Sigmoid colon (tissue), 7 donors: ENCODE data around the gene WHAMM. TPM values are rescaled to one million over a fixed set of nuclear protein-coding genes. Genes with fewer than 3 reads are reported as not detected.

ENCODE experiments used
- DNase-seq: peaks from one replicate; pipeline ENCODE4 v3.0.0-alpha.2; 2019
- H3K27ac ChIP-seq, 4 donors: fragments of 200-600 bp; sonication (generic); one replicate each; pipeline ENCODE4 v1.5.1; 2016 to 2019; ENCODE audit warnings: mild to moderate bottlenecking in 1 of 4
- H3K27me3 ChIP-seq, 3 donors: fragments of 200-600 bp; sonication (generic); one replicate each; pipeline ENCODE4 v1.5.1; 2019; ENCODE audit warnings: mild to moderate bottlenecking in 1 of 3
- H3K36me3 ChIP-seq, 4 donors: fragments of 200-600 bp; sonication (generic); one replicate each; pipeline ENCODE4 v1.5.1; 2016 to 2019
- H3K4me1 ChIP-seq, 4 donors: fragments of 200-600 bp; sonication (generic); one replicate each; pipeline ENCODE4 v1.5.1; 2017 to 2019
- H3K4me3 ChIP-seq, 4 donors: fragments of 200-600 bp; sonication (generic); one replicate each; pipeline ENCODE4 v1.5.1; 2017 to 2019; ENCODE audit warnings: mild to moderate bottlenecking in 2 of 4, moderate library complexity in 1 of 4
- H3K9me3 ChIP-seq, 4 donors: fragments of 200-600 bp in 3 of 4; sonication (generic) in 3 of 4; one replicate each; pipeline versions ENCODE4 v1.5.1 to v1.6.1; 2013 to 2019
- CTCF ChIP-seq, 4 experiments: fragments of 450-650 bp in 3 of 4; fragments of 200-600 bp in 1 of 4; IDR thresholded peaks; one replicate each; pipeline ENCODE4 v1.5.1; 2016 to 2019; ENCODE audit warnings: antibody characterized with exemption in 4 of 4, mild to moderate bottlenecking in 3 of 4, moderate library complexity in 2 of 4
- EP300 ChIP-seq, 4 donors: sonication (generic); formaldehyde crosslinking; IDR thresholded peaks; one replicate each; pipeline ENCODE4 v1.6.1; 2017; ENCODE audit warnings: antibody characterized with exemption in 4 of 4
- POLR2A ChIP-seq, 2 donors: fragments of 450-650 bp; IDR thresholded peaks; one replicate each; pipeline ENCODE4 v1.6.1; 2016; ENCODE audit warnings: antibody characterized with exemption in 2 of 2, mild to moderate bottlenecking in 2 of 2, moderate library complexity in 2 of 2
- POLR2AphosphoS5 ChIP-seq, 4 donors: sonication (generic); formaldehyde crosslinking; IDR thresholded peaks; one replicate each; pipeline ENCODE4 v1.6.1; 2017; ENCODE audit warnings: antibody characterized with exemption in 4 of 4
- WGBS, 2 donors: extraction: QIAGEN DNeasy Blood & Tissue Kit; methylation state at CpG; one replicate each; pipeline ENCODE4 v1.1.7; 2013; 5-methylcytosine and 5-hydroxymethylcytosine counted together
- intact Hi-C: fragments of 100-400 bp; cut with DNase I; formaldehyde crosslinking; loops from one replicate; pipeline ENCODE4 v1.15.1; 2023
- polyA plus RNA-seq, 3 donors: library from polyadenylated mRNA; stranded (reverse); fragments of 200-250 nt; gene quantifications; one replicate each; pipeline ENCODE4 v1.2.3, GENCODE V29; 2013
- total RNA-seq, 4 donors: library from RNA; depleted of rRNA; stranded (reverse); fragments of >200 nt; gene quantifications; one replicate each; pipeline ENCODE4 v1.1.0, GENCODE V29; 2016
- donor health status: healthy with polysubstance abuse.
- donor health status: Bipolar disorder and iron deficiency.
- donor health status: healthy.

WHAMM gene
- total and polyA plus RNA-seq, 7 donors: 4.4 to 10.5 (median 7.6) TPM

- H3K9me3 ChIP-seq: no peaks in the 10 kb centered on the region
- no peak overlapping the region for H3K27ac ChIP-seq
- DNase-seq: no peak
- no peak overlapping the region for H3K4me3 ChIP-seq
- H3K27me3 ChIP-seq: no peaks in the 10 kb centered on the region
- no peak for TF ChIP-seq POLR2A (IDR thresholded peaks at IDR 0.05)
- no peak for TF ChIP-seq CTCF (IDR thresholded peaks at IDR 0.05)
- no peak for TF ChIP-seq EP300 (IDR thresholded peaks at IDR 0.05)
- TF ChIP-seq POLR2AphosphoS5 (IDR thresholded peaks at IDR 0.05): no peak
- intact Hi-C loops: no loop called here
- H3K4me1 ChIP-seq: no peaks in the 10 kb centered on the region
- no peaks in the 10 kb centered on the region for H3K36me3 ChIP-seq
- 84 to 91% methylated on average over 2 of the region's 2 CpGs for WGBS, 2 donors
Observed at GRCh38 chr15:82881747-82882146, 72.3 kb downstream of the WHAMM start.

- Histone ChIP-seq H3K36me3 (no peaks in the 10 kb centered on the region), H3K9me3 (no peaks in the 10 kb centered on the region), H3K27me3 (no peaks in the 10 kb centered on the region), H3K27ac (no peak overlapping the region), H3K4me1 (no peaks in the 10 kb centered on the region), H3K4me3 (no peak overlapping the region)
- 79 to 83% methylated on average over 5 of the region's 5 CpGs for WGBS, 2 donors
- intact Hi-C loops: no loop called here
- no peak for DNase-seq
- no peak for TF ChIP-seq EP300 (IDR thresholded peaks at IDR 0.05)
- no peak for TF ChIP-seq POLR2AphosphoS5 (IDR thresholded peaks at IDR 0.05)
- TF ChIP-seq POLR2A (IDR thresholded peaks at IDR 0.05): no peak
- TF ChIP-seq CTCF (IDR thresholded peaks at IDR 0.05): no peak
Observed at GRCh38 chr15:82882273-82882928, 73.0 kb downstream of the WHAMM start.

Other genes with a start within 250 kb of the WHAMM start
- 10 to 100 TPM in 3 of 4 donors, 1 to 10 TPM in 1; 8.3 to 13.2 (median 12.1) TPM for gene CPEB1, start 162.3 kb upstream of the WHAMM start, total RNA-seq
- 1 to 10 TPM in 2 of 3 donors, not detected in 1; 1.2 to 2.1 TPM for gene CPEB1, start 162.3 kb upstream of the WHAMM start, polyA plus RNA-seq
- 1 to 10 TPM; 1.2 to 9.3 (median 3.4) TPM for gene AP3B2, start 99.8 kb upstream of the WHAMM start, total RNA-seq
- gene AP3B2, start 99.8 kb upstream of the WHAMM start, polyA plus RNA-seq: 1 to 10 TPM in 1 of 3 donors, under 1 TPM in 1, not detected in 1; 0.60 to 1.3 TPM
- gene FSD2, start 3.6 kb upstream of the WHAMM start, total RNA-seq: not detected
- gene FSD2, start 3.6 kb upstream of the WHAMM start, polyA plus RNA-seq: not detected
- 10 to 100 TPM in 3 of 4 donors, 1 to 10 TPM in 1; 7.1 to 16.8 (median 14.0) TPM for gene HOMER2, start 143.1 kb downstream of the WHAMM start, total RNA-seq
- gene HOMER2, start 143.1 kb downstream of the WHAMM start, polyA plus RNA-seq: 1 to 10 TPM in 1 of 3 donors, under 1 TPM in 2; under 0.01 to 2.0 (median 0.69) TPM
- gene RAMAC, start 176.6 kb downstream of the WHAMM start, total RNA-seq: 10 to 100 TPM; 10.8 to 21.8 (median 19.2) TPM
- gene RAMAC, start 176.6 kb downstream of the WHAMM start, polyA plus RNA-seq: 10 to 100 TPM; 19.8 to 40.2 (median 23.4) TPM
- gene C15orf40, start 202.0 kb downstream of the WHAMM start, total RNA-seq: 10 to 100 TPM in 3 of 4 donors, 1 to 10 TPM in 1; 9.1 to 14.6 (median 12.0) TPM
- gene C15orf40, start 202.0 kb downstream of the WHAMM start, polyA plus RNA-seq: 10 to 100 TPM; 21.3 to 26.1 (median 23.4) TPM